GM10248 (cell line): ENCODE results near the gene RASA3.
A peak's percentile ranks its signal among the peaks of the same experiment; 100 is the strongest.
"Not testable (repeated sequence)": the region's sequence is repeated elsewhere in the genome, so short reads cannot be mapped to it uniquely, and the experiment has no call there.

ENCODE experiments used
- CTCF ChIA-PET: fragments of 300-600 bp; sonication (Branson Sonifier 250); formaldehyde crosslinking; extraction: SDS; loops from one replicate; lab custom pipeline; 2021; ENCODE audit warnings: antibody characterized with exemption; lab: Yijun Ruan, JAX
- POLR2A ChIA-PET: fragments of 350-650 bp; sonication (Branson Sonifier 250); formaldehyde crosslinking; extraction: SDS; loops from one replicate; lab custom pipeline; 2020; ENCODE audit warnings: antibody characterized with exemption; lab: Yijun Ruan, JAX
- DNase-seq: peaks from one replicate; pipeline ENCODE4 v3.0.0; 2012; ENCODE audit errors: extremely low spot score
- CTCF ChIP-seq: IDR thresholded peaks from 2 replicates; pipeline ENCODE4 v1.5.1; 2012; ENCODE audit warnings: mild to moderate bottlenecking, low read depth; ENCODE audit errors: extremely low read depth, missing control alignments, control extremely low read depth

The RASA3 gene

GRCh38 chr13:114132419-114133121 is at the start of gene RASA3:
Gene RASA3 (minus strand): TSS chr13:114132623. CDS start chr13:114132489, 134 bp downstream.
- CTCF ChIA-PET, result interaction anchor here (1.2 kb wide), 1 partner anchor 65 kb away, joined by 3 read pairs; no protein-coding TSS in a partner anchor
- no peak for TF ChIP-seq CTCF
- POLR2A ChIA-PET, result no interaction called here
- DNase-seq, result peak; percentile 94

- no peak for TF ChIP-seq CTCF
- POLR2A ChIA-PET, result no interaction called here
- CTCF ChIA-PET, result interaction anchor here (0.8 kb wide), 1 partner anchor 14 kb away, joined by 3 read pairs; no protein-coding TSS in a partner anchor
- no peak for DNase-seq
These were observed 46.8 kb upstream of the RASA3 start, which contains the start of gene CFAP97D2 for GRCh38 chr13:114179087-114179658. Gene CFAP97D2 (plus strand): TSS chr13:114179257. CDS start chr13:114179331, 74 bp downstream.

DNA sequence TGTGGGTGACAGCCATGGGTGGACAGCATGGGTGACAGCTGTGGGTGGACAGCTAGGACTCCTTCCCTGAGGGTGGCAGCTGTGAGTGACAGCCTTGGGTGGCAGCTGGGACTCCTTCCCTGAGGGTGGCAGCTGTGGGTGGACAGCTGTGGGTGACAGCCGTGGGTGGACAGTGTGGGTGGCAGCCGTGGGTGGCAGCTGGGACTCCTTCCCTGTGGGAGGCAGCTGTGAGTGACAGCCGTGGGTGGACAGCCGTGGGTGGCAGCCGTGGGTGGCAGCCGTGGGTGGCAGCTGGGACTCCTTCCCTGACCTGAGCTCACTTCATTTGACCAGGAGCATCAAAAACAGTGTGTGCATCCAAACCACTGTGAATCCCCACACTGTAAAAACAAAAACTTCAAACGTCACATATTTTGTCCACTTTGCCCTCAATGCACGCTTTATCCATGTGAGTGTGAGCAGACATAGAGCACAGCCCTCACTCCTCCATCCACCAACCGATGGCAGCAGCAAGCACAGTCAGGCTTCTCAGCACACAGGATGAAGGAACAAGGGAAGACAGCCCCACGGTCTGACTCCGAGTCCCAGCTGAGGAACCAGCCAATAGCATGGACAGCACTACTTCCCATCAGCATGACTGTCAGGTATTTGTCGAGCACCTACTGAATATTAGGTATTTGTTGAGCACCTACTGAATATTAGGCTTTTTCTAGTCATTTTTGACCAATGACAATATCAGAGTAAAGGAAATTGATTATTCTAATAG is 45.0 kb upstream of the RASA3 start:
- POLR2A ChIA-PET, result no interaction called here
- CTCF ChIA-PET, result interaction anchor here (1.6 to 1.7 kb wide), 2 partner anchors 10 to 17 kb away, joined by 4 read pairs; no protein-coding TSS in a partner anchor
- no peak for DNase-seq
- no peak for TF ChIP-seq CTCF

GRCh38 chr13:114176359-114176902 is 44.0 kb upstream of the RASA3 start:
- POLR2A ChIA-PET, DNase-seq: not testable (repeated sequence)
- CTCF ChIA-PET, result interaction anchor here (1.6 to 3.4 kb wide), 4 partner anchors 9 to 50 kb away, joined by 4 to 14 read pairs (median 4); no protein-coding TSS in a partner anchor

- CTCF ChIA-PET, result interaction anchor here (1.8 to 3.4 kb wide), 2 partner anchors 12 to 51 kb away, joined by 4 to 14 read pairs; no protein-coding TSS in a partner anchor
- TF ChIP-seq CTCF, result no peak
- POLR2A ChIA-PET, result no interaction called here
- DNase-seq, result no peak
These were observed 42.1 kb upstream of the RASA3 start for GRCh38 chr13:114174529-114174961.

DNA sequence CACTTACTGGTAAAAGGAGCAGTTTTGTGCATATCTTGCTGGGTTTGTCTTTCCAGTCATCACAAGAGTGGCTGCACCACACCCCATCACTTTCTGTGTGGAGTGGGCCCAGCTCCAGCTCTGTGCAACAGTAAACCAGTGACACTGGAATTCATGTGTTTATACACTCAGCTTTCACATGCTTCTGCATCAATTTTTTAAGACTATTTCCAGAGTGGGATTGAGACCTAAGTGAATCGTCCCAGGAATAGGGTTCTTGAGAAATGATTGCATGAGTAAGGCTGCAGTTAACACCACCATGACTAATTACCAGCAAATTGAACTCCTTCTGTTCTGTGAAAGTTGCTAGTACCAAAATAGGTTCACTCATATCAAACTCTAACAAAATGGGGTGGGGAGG is 41.3 kb upstream of the RASA3 start:
- no peak for DNase-seq
- TF ChIP-seq CTCF, result no peak
- POLR2A ChIA-PET, result no interaction called here
- CTCF ChIA-PET, result interaction anchor here (3.4 kb wide), 1 partner anchor 13 kb away, joined by 14 read pairs; no protein-coding TSS in a partner anchor
